Measurements from ENCODE around the gene SERGEF.

Gene SERGEF

GRCh38 chr11:17950644-17951043 lies 62.2 kb downstream of the SERGEF start:
- no peak for DNase-seq

- DNase-seq = no peak
Observed at GRCh38 chr11:17948296-17948695, 64.6 kb downstream of the SERGEF start.

GRCh38 chr11:17939542-17939941 lies 73.3 kb downstream of the SERGEF start:
- DNase-seq = no peak

GRCh38 chr11:17936790-17937189 lies 76.1 kb downstream of the SERGEF start:
- no peak for DNase-seq

GRCh38 chr11:17934194-17934593 lies 78.7 kb downstream of the SERGEF start:
- DNase-seq = no peak

GRCh38 chr11:17933708-17934107 lies 79.1 kb downstream of the SERGEF start:
- DNase-seq = no peak

- no peak for DNase-seq
Observed at GRCh38 chr11:17932472-17932871, 80.4 kb downstream of the SERGEF start.

- no peak for DNase-seq
Observed at GRCh38 chr11:17931595-17931994, 81.3 kb downstream of the SERGEF start.

- no peak for DNase-seq
Observed at GRCh38 chr11:17930544-17931125, 82.2 kb downstream of the SERGEF start.

GRCh38 chr11:17929171-17929570 lies 83.7 kb downstream of the SERGEF start:
- DNase-seq = no peak

GRCh38 chr11:17927681-17928343 lies 85.0 kb downstream of the SERGEF start:
- no peak for DNase-seq

- DNase-seq = no peak
Observed at GRCh38 chr11:17927041-17927440, 85.8 kb downstream of the SERGEF start.

- DNase-seq = no peak
Observed at GRCh38 chr11:17924713-17925112, 88.1 kb downstream of the SERGEF start.

GRCh38 chr11:17923217-17923616 lies 89.6 kb downstream of the SERGEF start:
- DNase-seq = no peak

GRCh38 chr11:17922416-17922788 lies 90.4 kb downstream of the SERGEF start:
- DNase-seq = no peak

GRCh38 chr11:17921659-17922415 lies 91.0 kb downstream of the SERGEF start:
- DNase-seq = no peak

- DNase-seq = no peak
Observed at GRCh38 chr11:17918049-17918605, 94.7 kb downstream of the SERGEF start.

GRCh38 chr11:17917556-17917955 lies 95.3 kb downstream of the SERGEF start:
- no peak for DNase-seq

- DNase-seq = no peak
Observed at GRCh38 chr11:17915500-17916143, 97.2 kb downstream of the SERGEF start.

GRCh38 chr11:17914957-17915356 lies 97.9 kb downstream of the SERGEF start:
- DNase-seq = no peak

- no peak for DNase-seq
Observed at GRCh38 chr11:17907046-17907445, 105.8 kb downstream of the SERGEF start.

GRCh38 chr11:17906436-17906835 lies 106.4 kb downstream of the SERGEF start:
- no peak for DNase-seq

GRCh38 chr11:17905477-17905876 lies 107.4 kb downstream of the SERGEF start:
- DNase-seq = no peak

All from amniotic stem cell (primary cell).